Endothelial cell of umbilical vein (primary cell): ENCODE results near the gene TCF25.

Experiments
- EZH2 ChIP-seq: IDR thresholded peaks from 2 replicates; pipeline ENCODE4 v1.6.1; 2012; ENCODE audit warnings: borderline replicate concordance, low read depth, mild to moderate bottlenecking, moderate library complexity, low read length, inconsistent platforms; ENCODE audit not compliant: severe bottlenecking
- GATA2 ChIP-seq: IDR thresholded peaks from 2 replicates; pipeline ENCODE4 v1.7.0; 2011; ENCODE audit warnings: low read depth, mild to moderate bottlenecking, moderate library complexity, mixed read lengths, low read length; ENCODE audit not compliant: insufficient read length, insufficient read depth
- JUN ChIP-seq: IDR thresholded peaks from 2 replicates; pipeline ENCODE4 v1.6.1; 2011; ENCODE audit warnings: borderline replicate concordance, low read depth; ENCODE audit not compliant: insufficient read length, insufficient read depth
- MAX ChIP-seq: IDR thresholded peaks from 2 replicates; pipeline ENCODE4 v1.6.1; 2011; ENCODE audit not compliant: insufficient read depth, insufficient read length
- MYC ChIP-seq: IDR thresholded peaks from one replicate; pipeline ENCODE4 v1.6.1; 2011; ENCODE audit warnings: mild to moderate bottlenecking, low read depth, low read length
- POLR2A ChIP-seq: IDR thresholded peaks from 2 replicates; pipeline ENCODE4 v1.6.1; 2012; ENCODE audit warnings: low read depth, mild to moderate bottlenecking, control low read depth, low read length
- POLR2AphosphoS5 ChIP-seq: IDR thresholded peaks from 2 replicates; pipeline ENCODE4 v1.6.1; 2012; ENCODE audit warnings: low read depth, mild to moderate bottlenecking, control low read depth, low read length, moderate library complexity; ENCODE audit not compliant: insufficient read depth
- TF ChIP-seq, protein P1 (sequence below), 2 donors: IDR thresholded peaks; 1 replicate in 1 of 2; 2 replicates in 1 of 2; pipeline ENCODE4 v1.5.1; 2011; ENCODE audit warnings: low read length in 2 of 2, mild to moderate bottlenecking in 2 of 2, moderate library complexity in 2 of 2, control low read depth in 1 of 2, inconsistent platforms in 1 of 2, low read depth in 1 of 2; ENCODE audit not compliant: insufficient read depth in 1 of 2; ENCODE audit errors: extremely low read depth in 1 of 2

- TF ChIP-seq, protein P1, sequence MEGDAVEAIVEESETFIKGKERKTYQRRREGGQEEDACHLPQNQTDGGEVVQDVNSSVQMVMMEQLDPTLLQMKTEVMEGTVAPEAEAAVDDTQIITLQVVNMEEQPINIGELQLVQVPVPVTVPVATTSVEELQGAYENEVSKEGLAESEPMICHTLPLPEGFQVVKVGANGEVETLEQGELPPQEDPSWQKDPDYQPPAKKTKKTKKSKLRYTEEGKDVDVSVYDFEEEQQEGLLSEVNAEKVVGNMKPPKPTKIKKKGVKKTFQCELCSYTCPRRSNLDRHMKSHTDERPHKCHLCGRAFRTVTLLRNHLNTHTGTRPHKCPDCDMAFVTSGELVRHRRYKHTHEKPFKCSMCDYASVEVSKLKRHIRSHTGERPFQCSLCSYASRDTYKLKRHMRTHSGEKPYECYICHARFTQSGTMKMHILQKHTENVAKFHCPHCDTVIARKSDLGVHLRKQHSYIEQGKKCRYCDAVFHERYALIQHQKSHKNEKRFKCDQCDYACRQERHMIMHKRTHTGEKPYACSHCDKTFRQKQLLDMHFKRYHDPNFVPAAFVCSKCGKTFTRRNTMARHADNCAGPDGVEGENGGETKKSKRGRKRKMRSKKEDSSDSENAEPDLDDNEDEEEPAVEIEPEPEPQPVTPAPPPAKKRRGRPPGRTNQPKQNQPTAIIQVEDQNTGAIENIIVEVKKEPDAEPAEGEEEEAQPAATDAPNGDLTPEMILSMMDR (IDR thresholded peaks at IDR 0.05; ENCODE audit: extremely low read depth in 1 of 2, insufficient read depth in 1 of 2, low read depth in 1 of 2, low read length in 2 of 2), result no peak
- TF ChIP-seq POLR2A, result no peak
- no peak for TF ChIP-seq JUN
- no peak for TF ChIP-seq MAX
- TF ChIP-seq POLR2AphosphoS5, result no peak
- TF ChIP-seq EZH2, result no peak
- TF ChIP-seq MYC, result no peak
- no peak for TF ChIP-seq GATA2
Measured at GRCh38 chr16:89906140-89907025, 33.0 kb downstream of the TCF25 start.
